Hepatocyte (in vitro differentiated cells): ENCODE data around the gene RFTN1. TPM values are rescaled to one million over a fixed set of nuclear protein-coding genes. Genes with fewer than 3 reads are reported as not detected.

Experiments
- DNase-seq: peaks from one replicate; pipeline ENCODE4 v3.0.0-alpha.2; 2016; ENCODE audit warnings: low spot score
- H2AFZ ChIP-seq: fragments of 200-600 bp; sonication (generic); 2 replicates; pipeline ENCODE4 v1.6.0; 2016; ENCODE audit warnings: antibody characterized with exemption, mild to moderate bottlenecking
- H3K27ac ChIP-seq: fragments of 200-600 bp; sonication (generic); 2 replicates; pipeline ENCODE4 v1.5.1; 2016; ENCODE audit warnings: mild to moderate bottlenecking
- H3K27me3 ChIP-seq: fragments of 200-600 bp; sonication (generic); 2 replicates; pipeline ENCODE4 v1.6.1; 2016
- H3K36me3 ChIP-seq: fragments of 200-600 bp; sonication (generic); replicated peaks from 2 replicates; pipeline ENCODE4 v1.5.1; 2016; ENCODE audit warnings: low read depth; ENCODE audit not compliant: insufficient read depth
- H3K4me1 ChIP-seq: fragments of 200-600 bp; sonication (generic); 2 replicates; pipeline ENCODE4 v1.5.1; 2016; ENCODE audit warnings: mild to moderate bottlenecking, moderate library complexity; ENCODE audit not compliant: insufficient read depth
- H3K4me2 ChIP-seq: fragments of 200-600 bp; sonication (generic); 2 replicates; pipeline ENCODE4 v1.6.0; 2016
- H3K4me3 ChIP-seq: fragments of 200-600 bp; sonication (generic); 2 replicates; pipeline ENCODE4 v1.5.1; 2016; ENCODE audit warnings: mild to moderate bottlenecking
- H3K79me2 ChIP-seq: fragments of 200-600 bp; sonication (generic); 2 replicates; pipeline ENCODE4 v1.6.0; 2017; ENCODE audit warnings: mild to moderate bottlenecking
- H3K9me2 ChIP-seq: fragments of 200-600 bp; sonication (generic); replicated peaks from 2 replicates; pipeline ENCODE4 v1.6.0; 2017; ENCODE audit warnings: mild to moderate bottlenecking; ENCODE audit not compliant: insufficient read depth
- H3K9me3 ChIP-seq: fragments of 200-600 bp; sonication (generic); 2 replicates; pipeline ENCODE4 v1.5.1; 2016; ENCODE audit warnings: low read depth, mild to moderate bottlenecking
- H4K20me1 ChIP-seq: fragments of 200-600 bp; sonication (generic); 2 replicates; pipeline ENCODE4 v1.6.0; 2016; ENCODE audit warnings: mild to moderate bottlenecking; ENCODE audit not compliant: insufficient read depth, poor library complexity, severe bottlenecking
- CTCF ChIP-seq: fragments of 200-600 bp; sonication (generic); IDR thresholded peaks from 2 replicates; pipeline ENCODE4 v1.5.1; 2016; ENCODE audit warnings: antibody characterized with exemption, mild to moderate bottlenecking; ENCODE audit not compliant: poor library complexity
- EZH2 ChIP-seq: fragments of 200-600 bp; sonication (generic); IDR thresholded peaks from 2 replicates; pipeline ENCODE4 v1.6.1; 2016; ENCODE audit warnings: antibody characterized with exemption, mild to moderate bottlenecking, borderline replicate concordance
- EZH2phosphoT487 ChIP-seq: fragments of 200-600 bp; sonication (generic); IDR thresholded peaks from one replicate; pipeline ENCODE4 v1.6.1; 2018; ENCODE audit warnings: antibody characterized with exemption, mild to moderate bottlenecking, low read depth, moderate library complexity; ENCODE audit not compliant: unreplicated experiment, severe bottlenecking
- WGBS: methylation state at CpG from one replicate; pipeline ENCODE4 v1.1.6; 2016; ENCODE audit warnings: low lambda C conversion rate; ENCODE audit errors: missing lambda C conversion rate; 5-methylcytosine and 5-hydroxymethylcytosine counted together
- polyA plus RNA-seq: library from polyadenylated mRNA; unstranded; fragments of >200 nt; fragmentation: Nextera tagmentation; extraction: Ambion mirVana; gene quantifications from 2 replicates; pipeline ENCODE4 v1.2.1, GENCODE V29; 2016
- total RNA-seq: library from RNA; depleted of rRNA; stranded (reverse); fragments of >200 nt; gene quantifications from 2 replicates; pipeline ENCODE4 v1.2.3, GENCODE V29; 2014

The RFTN1 gene
- total and polyA plus RNA-seq, 2 experiments from 2014 or later, result 10.0 to 14.9 TPM

- Histone ChIP-seq H3K27ac (no peak overlapping the region), H3K4me1 (no peaks in the 10 kb centered on the region), H3K27me3 (no peaks in the 10 kb centered on the region), H3K79me2 (no peaks in the 10 kb centered on the region), H3K9me2 (no peaks in the 10 kb centered on the region), H2AFZ (no peak overlapping the region), H3K9me3 (no peaks in the 10 kb centered on the region), H4K20me1 (no peaks in the 10 kb centered on the region), H3K4me2 (no peak overlapping the region), H3K4me3 (no peak overlapping the region), H3K36me3 (no peaks in the 10 kb centered on the region)
- TF ChIP-seq CTCF (no peak), EZH2 (no peak), EZH2phosphoT487 (no peak)
- WGBS, result 92% methylated on average over 1 of the region's 1 CpG
- no peak for DNase-seq
Measured at GRCh38 chr3:16343101-16343500, 170.4 kb downstream of the RFTN1 start.

GRCh38 chr3:16338999-16339398, 174.5 kb downstream of the RFTN1 start:
- Histone ChIP-seq H3K27ac (no peak overlapping the region), H3K36me3 (no peaks in the 10 kb centered on the region)
- no peak for TF ChIP-seq CTCF
- no peak for TF ChIP-seq EZH2phosphoT487
- no peak for TF ChIP-seq EZH2

GRCh38 chr3:16337856-16338540, 175.5 kb downstream of the RFTN1 start:
- Histone ChIP-seq H3K4me1 (no peaks in the 10 kb centered on the region), H3K4me3 (no peak overlapping the region), H3K27ac (peak overlapping the region; percentile 51), H3K4me2 (no peak overlapping the region), H3K9me3 (no peaks in the 10 kb centered on the region), H2AFZ (no peak overlapping the region), H3K36me3 (no peaks in the 10 kb centered on the region), H4K20me1 (no peaks in the 10 kb centered on the region), H3K79me2 (no peaks in the 10 kb centered on the region), H3K27me3 (no peaks in the 10 kb centered on the region), H3K9me2 (no peaks in the 10 kb centered on the region)
- no peak for TF ChIP-seq EZH2
- TF ChIP-seq CTCF, result no peak
- TF ChIP-seq EZH2phosphoT487, result no peak
- WGBS, result 93% methylated on average over 15 of the region's 15 CpGs
- DNase-seq, result no peak

More at GRCh38 chr3:16338999-16339398, 174.5 kb downstream of the RFTN1 start:
- no peaks in the 10 kb centered on the region for H4K20me1 ChIP-seq
- H3K4me2 ChIP-seq, result no peak overlapping the region
- H3K79me2 ChIP-seq, result no peaks in the 10 kb centered on the region
- no peaks in the 10 kb centered on the region for H3K9me3 ChIP-seq
- WGBS, result 68% methylated on average over 1 of the region's 1 CpG
- peak; percentile 68 for DNase-seq
- no peaks in the 10 kb centered on the region for H3K4me1 ChIP-seq
- no peak overlapping the region for H2AFZ ChIP-seq
- no peaks in the 10 kb centered on the region for H3K9me2 ChIP-seq
- no peak overlapping the region for H3K4me3 ChIP-seq
- no peaks in the 10 kb centered on the region for H3K27me3 ChIP-seq
